Transverse colon (tissue), 4 donors: ENCODE data around the gene YTHDF2. TPM values are rescaled to one million over a fixed set of nuclear protein-coding genes. Genes with fewer than 3 reads are reported as not detected.

ENCODE experiments used
- DNase-seq: peaks from one replicate; pipeline ENCODE4 v3.0.0-alpha.2; 2019
- H3K27ac ChIP-seq, 4 donors: fragments of 200-600 bp; sonication (generic); 2 replicates each; pipeline ENCODE4 v1.5.1; 2016 to 2018; ENCODE audit warnings: inconsistent platforms in 4 of 4
- H3K27me3 ChIP-seq: fragments of 200-600 bp; sonication (generic); 2 replicates; pipeline ENCODE4 v1.5.1; 2017; ENCODE audit warnings: inconsistent platforms
- H3K36me3 ChIP-seq, 4 donors: fragments of 200-600 bp; sonication (generic); 2 replicates each; pipeline ENCODE4 v1.5.1; 2017 to 2019; ENCODE audit warnings: inconsistent platforms in 4 of 4
- H3K4me1 ChIP-seq, 4 donors: fragments of 200-600 bp; sonication (generic); 2 replicates each; pipeline ENCODE4 v1.5.1; 2017 to 2020; ENCODE audit warnings: inconsistent platforms in 4 of 4
- H3K4me3 ChIP-seq, 4 donors: fragments of 200-600 bp; sonication (generic); 1 replicate in 1 of 4; 2 replicates in 3 of 4; pipeline versions ENCODE4 v1.5.1 to v1.6.1; 2017 to 2019; ENCODE audit warnings: inconsistent platforms in 4 of 4
- H3K9me3 ChIP-seq, 2 donors: fragments of 200-600 bp; sonication (generic); 2 replicates each; pipeline ENCODE4 v1.5.1; 2017 to 2019; ENCODE audit warnings: inconsistent platforms in 2 of 2
- EP300 ChIP-seq: sonication (generic); formaldehyde crosslinking; IDR thresholded peaks from one replicate; pipeline ENCODE4 v1.6.1; 2017; ENCODE audit warnings: antibody characterized with exemption, low read depth
- POLR2A ChIP-seq: fragments of 450-650 bp; IDR thresholded peaks from one replicate; pipeline ENCODE4 v1.6.1; 2016; ENCODE audit warnings: antibody characterized with exemption, mild to moderate bottlenecking, moderate library complexity
- POLR2AphosphoS5 ChIP-seq, 3 donors: sonication (generic); formaldehyde crosslinking; IDR thresholded peaks; one replicate each; pipeline ENCODE4 v1.6.1; 2016; ENCODE audit warnings: antibody characterized with exemption in 3 of 3
- WGBS, 2 donors: methylation state at CpG; one replicate each; pipeline ENCODE4 v1.1.5; 2018; ENCODE audit warnings: low coverage in 1 of 2; 5-methylcytosine and 5-hydroxymethylcytosine counted together
- in situ Hi-C, 4 donors: fragments of 200-750 bp; cut with MboI; loops; one replicate each; pipeline versions ENCODE4 v1.15.0 to v1.15.1; 2017; ENCODE audit warnings: low sequenced_read_pairs in 3 of 4, low pct_ligation_motif_present in 1 of 4, low pct_unique_long_range_greater_than_20kb in 1 of 4
- intact Hi-C: fragments of 100-400 bp; cut with DNase I; formaldehyde crosslinking; loops from one replicate; pipeline ENCODE4 v1.15.1; 2023; ENCODE audit warnings: low total_unique reads
- total RNA-seq, 4 donors: library from RNA; depleted of rRNA; stranded (reverse); fragments of >200 nt; gene quantifications; one replicate each; pipeline ENCODE4 v1.1.0, GENCODE V29; 2016
- TF ChIP-seq, protein P1 (sequence below), 5 experiments: fragments of 200-600 bp in 3 of 5; fragments of 450-650 bp in 2 of 5; sonication (generic) in 3 of 5; IDR thresholded peaks; 1 replicate in 2 of 5; 2 replicates in 3 of 5; pipeline ENCODE4 v1.5.1; 2016 to 2017; ENCODE audit warnings: antibody characterized with exemption in 5 of 5, inconsistent platforms in 3 of 5, mild to moderate bottlenecking in 2 of 5, moderate library complexity in 1 of 5

Gene YTHDF2
- total RNA-seq, 4 donors from 2014 or later: 33.2 to 56.1 (median 45.8) TPM

- TF ChIP-seq EP300: no peak
- WGBS, 2 donors: 75% methylated on average over 3 of the region's 3 CpGs; no CpG with 5 or more reads in 1 of the 2 donors
- intact Hi-C loops: no loop called here
- H3K4me3 ChIP-seq: no peak overlapping the region
- no peaks in the 10 kb centered on the region for H3K36me3 ChIP-seq
- peaks cover 12% of the 10 kb centered on the region for H3K27me3 ChIP-seq
- no peak overlapping the region for H3K27ac ChIP-seq
- in situ Hi-C loops: no loop called here
- H3K9me3 ChIP-seq: no peaks in the 10 kb centered on the region
- H3K4me1 ChIP-seq: no peaks in the 10 kb centered on the region
- DNase-seq: no peak
Observed at GRCh38 chr1:28804071-28804470, 67.3 kb downstream of the YTHDF2 start.

DNA sequence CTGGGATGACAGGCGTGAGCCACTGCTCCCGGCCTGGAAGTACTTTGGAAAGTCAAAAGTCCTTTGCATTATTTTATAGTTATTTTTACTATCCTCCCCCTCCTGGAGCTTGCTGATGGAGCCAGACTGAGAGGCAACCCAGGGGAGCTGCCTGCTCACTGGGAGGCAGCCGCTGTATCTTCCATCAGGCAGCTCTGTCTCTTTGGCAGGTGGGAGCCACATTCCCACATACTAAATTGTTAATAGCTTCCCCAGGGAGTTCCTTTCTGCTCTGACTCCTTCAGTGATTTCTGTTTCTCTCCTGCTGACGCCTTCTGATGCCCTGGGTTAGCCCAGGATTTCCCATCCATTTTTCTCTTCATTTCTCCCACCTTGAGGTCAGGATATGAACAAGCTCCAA, 70.3 kb downstream of the YTHDF2 start:
- WGBS, 2 donors: 46 to 53% methylated on average over 4 of the region's 4 CpGs
- Histone ChIP-seq H3K27me3 (peaks cover 38% of the 10 kb centered on the region), H3K4me1 (no peaks in the 10 kb centered on the region), H3K36me3 (no peaks in the 10 kb centered on the region), H3K4me3 (no peak overlapping the region), H3K9me3 (no peaks in the 10 kb centered on the region), H3K27ac (no peak overlapping the region)
- no peak for DNase-seq
- TF ChIP-seq POLR2A (no peak), EP300 (no peak), POLR2AphosphoS5 (IDR thresholded peaks at IDR 0.05) (no peak)
- TF ChIP-seq, protein P1, sequence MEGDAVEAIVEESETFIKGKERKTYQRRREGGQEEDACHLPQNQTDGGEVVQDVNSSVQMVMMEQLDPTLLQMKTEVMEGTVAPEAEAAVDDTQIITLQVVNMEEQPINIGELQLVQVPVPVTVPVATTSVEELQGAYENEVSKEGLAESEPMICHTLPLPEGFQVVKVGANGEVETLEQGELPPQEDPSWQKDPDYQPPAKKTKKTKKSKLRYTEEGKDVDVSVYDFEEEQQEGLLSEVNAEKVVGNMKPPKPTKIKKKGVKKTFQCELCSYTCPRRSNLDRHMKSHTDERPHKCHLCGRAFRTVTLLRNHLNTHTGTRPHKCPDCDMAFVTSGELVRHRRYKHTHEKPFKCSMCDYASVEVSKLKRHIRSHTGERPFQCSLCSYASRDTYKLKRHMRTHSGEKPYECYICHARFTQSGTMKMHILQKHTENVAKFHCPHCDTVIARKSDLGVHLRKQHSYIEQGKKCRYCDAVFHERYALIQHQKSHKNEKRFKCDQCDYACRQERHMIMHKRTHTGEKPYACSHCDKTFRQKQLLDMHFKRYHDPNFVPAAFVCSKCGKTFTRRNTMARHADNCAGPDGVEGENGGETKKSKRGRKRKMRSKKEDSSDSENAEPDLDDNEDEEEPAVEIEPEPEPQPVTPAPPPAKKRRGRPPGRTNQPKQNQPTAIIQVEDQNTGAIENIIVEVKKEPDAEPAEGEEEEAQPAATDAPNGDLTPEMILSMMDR (IDR thresholded peaks at IDR 0.05): no peak
- intact Hi-C loops (no loop called here), in situ Hi-C loops (no loop called here)

- TF ChIP-seq POLR2A: no peak
- TF ChIP-seq POLR2AphosphoS5 (IDR thresholded peaks at IDR 0.05): no peak
- no peak for TF ChIP-seq EP300
- TF ChIP-seq, protein P1 (IDR thresholded peaks at IDR 0.05): no peak
- H3K4me1 ChIP-seq: peaks cover 0 to 3% (median 0%) of the 10 kb centered on the region in 4 donors
- no peaks in the 10 kb centered on the region for H3K9me3 ChIP-seq
- H3K27ac ChIP-seq: no peak overlapping the region
- intact Hi-C loops (no loop called here), in situ Hi-C loops (no loop called here)
- 43 to 82% methylated on average over 1 to 4 of the region's 4 CpGs for WGBS, 2 donors
- peaks cover 47% of the 10 kb centered on the region for H3K27me3 ChIP-seq
- H3K36me3 ChIP-seq: no peaks in the 10 kb centered on the region
- no peak for DNase-seq
- no peak overlapping the region for H3K4me3 ChIP-seq
Observed at GRCh38 chr1:28807986-28808385, 71.2 kb downstream of the YTHDF2 start.

DNA sequence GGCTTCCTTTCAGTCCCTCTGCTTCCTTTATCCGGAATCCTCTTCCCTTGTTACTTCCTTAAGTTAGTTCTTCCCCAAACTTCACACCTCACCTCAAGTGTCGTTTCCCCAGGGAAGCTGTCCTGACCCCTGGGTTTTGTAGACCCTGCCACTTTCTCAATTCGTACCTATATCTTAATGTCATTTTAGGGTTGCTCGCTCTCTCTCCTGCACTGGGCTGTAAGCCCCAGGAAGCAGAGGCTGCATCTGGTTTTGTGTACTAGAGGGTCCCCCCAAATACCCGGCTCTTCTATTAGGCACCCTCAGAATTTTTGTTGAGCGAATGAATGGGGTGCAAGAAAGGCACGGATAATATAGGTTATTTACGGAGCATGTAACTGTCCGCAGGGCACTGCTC, 74.6 kb downstream of the YTHDF2 start:
- no peak for DNase-seq
- H3K36me3 ChIP-seq: no peaks in the 10 kb centered on the region
- no peaks in the 10 kb centered on the region for H3K9me3 ChIP-seq
- peaks cover 0 to 3% (median 0%) of the 10 kb centered on the region in 4 donors for H3K4me1 ChIP-seq
- H3K4me3 ChIP-seq: no peak overlapping the region
- no peak overlapping the region for H3K27ac ChIP-seq
- peaks cover 81% of the 10 kb centered on the region for H3K27me3 ChIP-seq
- WGBS, 2 donors: 41 to 70% methylated on average over 4 to 9 of the region's 9 CpGs
- intact Hi-C loops: no loop called here
- in situ Hi-C loops: no loop called here
- TF ChIP-seq POLR2A: no peak
- TF ChIP-seq, protein P1 (IDR thresholded peaks at IDR 0.05): no peak
- TF ChIP-seq POLR2AphosphoS5 (IDR thresholded peaks at IDR 0.05): no peak
- TF ChIP-seq EP300: no peak
